GM21526 (cell line): ENCODE data around the gene ALPK3.

ENCODE experiments used
- ATAC-seq: cut with Tn5 transposase; IDR thresholded peaks from one replicate; pipeline ENCODE4 v1.9.1; 2021; ENCODE audit warnings: moderate library complexity; ENCODE audit not compliant: unreplicated experiment, low FRiP score

ALPK3 gene

DNA sequence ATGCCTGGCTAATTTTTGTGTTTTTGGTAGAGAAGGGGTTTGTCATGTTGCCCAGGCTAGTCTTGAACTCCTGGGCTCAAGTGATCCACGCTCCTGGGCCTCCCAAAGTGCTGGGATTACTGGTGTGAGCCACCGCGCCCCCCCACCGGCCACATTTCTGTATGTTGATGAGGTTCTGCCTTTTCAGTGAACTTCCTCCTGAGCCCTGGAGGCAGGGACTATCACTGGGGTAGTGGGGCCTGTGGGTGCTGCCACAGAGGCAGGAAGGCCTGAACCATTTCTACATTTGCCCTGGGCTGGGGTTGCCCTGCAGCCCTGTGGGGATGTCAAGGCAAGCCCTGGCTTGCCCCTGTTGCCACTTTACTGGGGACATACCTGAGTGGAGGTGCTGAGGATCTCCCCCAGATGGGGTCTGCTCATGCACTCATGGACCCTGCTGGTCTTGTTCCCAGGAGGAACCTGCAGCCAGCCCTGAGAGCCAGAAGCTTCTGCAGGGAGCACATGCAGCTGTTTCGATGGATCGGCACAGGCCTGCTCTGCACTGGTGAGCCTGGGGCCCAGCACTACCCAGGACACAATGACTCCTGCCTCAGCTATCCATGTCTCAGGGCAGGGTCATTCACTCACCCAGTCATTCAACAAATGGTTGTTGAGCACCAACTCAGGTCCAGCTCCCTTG is 73.0 kb downstream of the ALPK3 start:
- ATAC-seq = no peak

DNA sequence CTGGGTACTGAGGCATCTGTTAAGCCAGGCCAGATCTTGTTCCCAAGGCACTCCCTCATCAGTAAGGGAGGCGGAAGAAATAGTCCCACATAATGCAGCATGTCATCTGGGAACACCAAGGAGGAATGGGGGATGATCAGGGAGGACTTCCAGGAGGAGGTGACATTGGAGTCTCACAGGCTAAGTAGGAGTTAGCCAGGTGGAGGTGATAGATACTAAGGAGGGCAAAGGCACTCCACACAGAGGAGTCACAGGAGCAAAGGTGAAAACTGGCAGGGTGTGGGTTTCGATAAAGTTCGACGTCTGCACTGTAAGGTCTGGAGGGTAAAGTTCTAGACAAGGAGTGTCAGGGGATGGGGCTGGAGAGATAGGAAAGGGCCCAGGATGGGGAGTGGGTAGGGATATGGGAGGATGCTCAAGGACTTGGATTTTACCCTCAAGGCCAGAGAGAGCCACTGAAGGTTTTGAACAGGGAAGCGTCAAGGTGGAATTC is 73.6 kb downstream of the ALPK3 start:
- no peak for ATAC-seq

DNA sequence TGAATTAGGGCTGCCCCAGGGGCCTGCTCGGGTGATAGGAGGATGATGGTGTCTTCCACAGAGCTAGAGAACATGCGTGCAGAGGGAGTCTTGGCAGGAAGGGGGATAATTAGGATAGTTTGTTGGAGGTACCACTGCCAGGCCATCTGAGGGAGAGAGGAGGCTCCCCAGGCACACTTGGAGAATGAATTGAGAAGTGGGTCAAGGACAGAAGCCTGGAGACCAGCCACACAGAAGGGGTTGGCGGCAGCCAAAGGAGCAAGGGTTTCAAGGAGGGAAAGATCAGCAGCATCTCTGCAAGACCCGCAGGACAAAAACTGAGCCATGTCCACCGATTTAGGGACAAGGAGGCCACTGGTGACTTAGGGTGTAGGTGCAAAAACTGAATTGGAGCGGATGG is 74.2 kb downstream of the ALPK3 start:
- no peak for ATAC-seq

DNA sequence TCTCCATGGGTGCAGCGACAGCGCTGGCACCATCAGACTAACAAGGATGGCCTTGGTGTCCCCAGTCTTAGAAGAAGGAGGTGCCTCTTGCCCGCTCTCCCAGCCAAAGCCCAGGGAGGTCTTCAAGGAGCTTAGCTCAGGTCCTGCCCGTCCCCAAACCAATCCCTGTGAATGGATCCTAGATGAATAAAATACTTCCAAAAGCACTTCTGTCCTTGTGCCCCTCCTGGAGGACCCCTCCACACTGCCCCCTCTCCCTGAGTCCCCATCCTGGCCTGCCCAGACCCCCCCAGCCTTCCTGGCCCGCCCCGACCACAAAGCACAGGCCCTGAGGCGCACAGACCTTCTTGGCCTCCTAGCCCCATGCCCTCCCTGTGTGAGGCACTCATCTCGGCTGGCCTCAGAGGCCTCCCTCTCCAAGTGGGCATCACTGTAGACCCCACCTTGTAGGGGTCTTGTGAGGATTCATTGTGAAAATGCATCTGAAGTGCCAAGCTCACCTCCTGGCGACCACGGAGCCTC is 75.7 kb downstream of the ALPK3 start:
- no peak for ATAC-seq

DNA sequence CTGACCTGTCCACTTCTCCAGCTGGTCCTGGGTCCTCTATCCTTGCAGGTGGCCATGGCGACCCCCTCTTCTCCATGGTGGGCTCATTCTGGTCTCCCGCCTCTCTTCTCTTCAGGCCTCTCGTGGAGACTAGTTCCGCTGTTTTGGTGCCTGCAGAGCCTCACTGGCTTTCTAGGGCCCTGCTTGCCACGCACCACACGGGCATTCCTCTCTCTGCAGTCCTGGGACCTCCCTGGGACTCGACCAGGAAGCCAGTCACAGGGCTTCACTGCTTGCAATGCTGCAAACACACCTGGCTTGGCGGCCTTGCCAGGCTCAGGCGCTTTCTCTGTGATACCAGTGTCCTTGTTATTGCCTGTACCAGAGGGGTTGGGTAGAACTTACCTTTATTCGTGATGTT is 76.5 kb downstream of the ALPK3 start:
- no peak for ATAC-seq

DNA sequence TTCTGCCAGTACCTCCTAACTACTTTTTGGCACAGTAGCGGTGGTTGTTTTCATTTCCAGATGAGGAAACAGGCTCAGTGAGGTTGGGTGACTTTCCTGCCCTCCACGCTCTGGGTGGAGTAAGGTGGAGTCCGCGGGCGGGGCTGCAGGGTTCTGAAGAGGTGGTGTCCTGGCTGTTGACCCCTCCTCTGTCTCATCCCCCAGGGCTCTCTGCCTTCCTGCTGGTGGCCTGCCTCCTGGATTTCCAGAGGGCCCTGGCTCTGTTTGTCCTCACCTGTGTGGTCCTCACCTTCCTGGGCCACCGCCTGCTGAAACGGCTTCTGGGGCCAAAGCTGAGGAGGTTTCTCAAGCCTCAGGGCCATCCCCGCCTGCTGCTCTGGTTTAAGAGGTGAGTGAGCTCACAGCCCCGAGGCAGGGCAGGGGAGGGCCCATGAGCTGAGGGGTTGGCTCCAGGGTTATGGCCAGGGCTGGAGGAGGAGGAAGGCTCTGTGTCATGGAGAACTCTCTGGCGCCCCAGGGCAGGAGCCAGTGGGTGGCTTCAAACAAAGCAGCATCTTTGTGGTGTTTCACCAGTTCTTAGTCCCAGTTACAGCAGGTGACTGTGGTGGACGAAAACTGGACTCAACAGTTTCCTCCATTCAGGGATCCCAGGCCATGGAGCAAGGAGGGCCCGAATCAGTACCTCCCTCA is 77.7 kb downstream of the ALPK3 start:
- no peak for ATAC-seq

DNA sequence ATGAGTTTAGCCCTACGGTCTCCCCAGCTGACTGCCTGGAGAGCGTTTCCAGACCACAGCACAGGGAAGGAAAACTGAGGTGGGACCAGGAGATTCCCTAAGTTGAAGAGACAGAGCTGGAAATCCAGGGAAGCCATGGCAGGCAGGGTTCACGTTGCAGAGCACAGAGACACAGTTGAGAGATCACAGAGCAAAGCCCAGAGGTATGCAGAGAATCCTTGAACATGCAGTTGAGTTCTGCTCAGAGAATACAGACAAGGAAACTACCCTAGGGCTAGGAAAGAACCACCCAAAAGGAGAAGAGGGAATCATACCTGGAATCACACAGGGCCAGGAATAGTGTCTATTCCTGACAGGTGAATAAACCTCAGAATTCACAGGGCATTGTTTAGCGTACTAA is 81.6 kb downstream of the ALPK3 start:
- ATAC-seq = no peak

DNA sequence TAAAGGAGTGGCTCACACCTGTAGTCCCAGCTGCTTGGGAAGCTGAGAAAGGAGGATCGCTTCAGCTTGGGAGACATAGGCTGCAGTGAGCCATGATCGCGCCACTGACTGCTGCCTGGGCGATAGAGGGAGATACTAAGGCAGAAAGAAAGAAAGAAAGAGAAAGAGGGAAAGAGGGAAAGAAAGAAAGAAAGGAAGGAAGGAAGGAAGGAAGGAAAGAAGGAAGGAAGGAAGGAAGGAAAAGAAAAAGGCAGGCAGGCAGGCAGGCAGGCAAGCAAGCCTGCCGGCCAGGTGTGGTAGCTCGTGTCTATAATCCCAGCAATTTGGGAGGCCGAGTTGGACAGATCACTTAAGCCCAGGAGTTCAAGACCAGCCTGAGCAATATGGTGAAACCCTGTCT is 82.6 kb downstream of the ALPK3 start:
- no peak for ATAC-seq

DNA sequence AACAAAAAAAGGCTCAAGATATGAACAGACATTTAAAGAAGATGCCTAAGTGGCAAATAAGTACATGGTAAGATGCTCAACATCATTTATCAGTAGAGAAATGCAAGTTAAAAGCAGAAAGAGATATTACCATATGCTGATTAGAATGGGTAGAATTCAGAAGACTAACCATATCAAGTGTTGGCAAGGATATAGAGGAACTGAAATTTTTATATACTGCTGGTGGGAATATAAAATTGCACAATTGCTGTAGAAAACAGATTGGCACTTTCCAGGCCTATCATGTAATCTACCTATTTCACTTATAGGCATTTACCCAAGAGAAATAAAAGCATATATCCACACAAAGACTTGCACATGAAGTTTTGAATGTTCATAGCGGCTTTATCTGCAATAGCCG is 84.4 kb downstream of the ALPK3 start:
- no peak for ATAC-seq

DNA sequence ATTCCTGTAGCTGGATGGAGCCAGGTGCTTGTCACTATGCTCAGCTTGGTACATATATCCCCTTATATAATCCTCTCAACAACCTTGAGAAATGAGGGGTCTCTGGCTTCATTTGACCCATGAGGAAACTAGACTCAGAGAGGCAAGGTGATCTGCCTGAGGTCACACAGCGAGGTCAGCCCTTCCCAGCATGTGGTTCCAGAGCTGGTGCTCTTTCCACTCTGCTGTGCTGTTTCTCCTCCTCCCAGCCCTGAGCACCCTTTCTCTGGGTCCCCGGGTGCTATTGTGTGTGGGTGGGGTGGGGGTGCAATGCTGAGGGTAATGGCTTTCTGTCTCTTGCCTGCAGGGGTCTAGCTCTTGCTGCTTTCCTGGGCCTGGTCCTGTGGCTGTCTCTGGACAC is 86.6 kb downstream of the ALPK3 start:
- no peak for ATAC-seq

DNA sequence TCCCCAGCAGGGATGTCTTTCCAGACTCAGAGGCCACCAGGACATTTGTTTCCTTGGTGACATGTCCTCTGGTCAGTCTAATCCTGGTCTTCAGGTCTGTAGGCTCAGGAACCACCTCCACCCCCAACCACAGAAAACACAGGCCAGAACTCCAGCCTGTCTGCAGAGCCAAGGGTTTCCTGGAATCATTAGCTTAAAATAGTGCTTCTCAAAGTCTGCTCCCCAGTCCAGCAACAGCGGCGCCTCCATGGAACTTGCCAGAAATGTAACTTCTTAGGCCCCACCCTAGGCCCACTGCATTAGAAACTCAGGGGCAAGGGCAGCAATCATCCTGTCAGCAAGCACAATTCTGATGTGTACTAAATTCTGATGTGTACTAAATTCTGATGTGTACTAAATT is 87.3 kb downstream of the ALPK3 start:
- ATAC-seq = no peak

DNA sequence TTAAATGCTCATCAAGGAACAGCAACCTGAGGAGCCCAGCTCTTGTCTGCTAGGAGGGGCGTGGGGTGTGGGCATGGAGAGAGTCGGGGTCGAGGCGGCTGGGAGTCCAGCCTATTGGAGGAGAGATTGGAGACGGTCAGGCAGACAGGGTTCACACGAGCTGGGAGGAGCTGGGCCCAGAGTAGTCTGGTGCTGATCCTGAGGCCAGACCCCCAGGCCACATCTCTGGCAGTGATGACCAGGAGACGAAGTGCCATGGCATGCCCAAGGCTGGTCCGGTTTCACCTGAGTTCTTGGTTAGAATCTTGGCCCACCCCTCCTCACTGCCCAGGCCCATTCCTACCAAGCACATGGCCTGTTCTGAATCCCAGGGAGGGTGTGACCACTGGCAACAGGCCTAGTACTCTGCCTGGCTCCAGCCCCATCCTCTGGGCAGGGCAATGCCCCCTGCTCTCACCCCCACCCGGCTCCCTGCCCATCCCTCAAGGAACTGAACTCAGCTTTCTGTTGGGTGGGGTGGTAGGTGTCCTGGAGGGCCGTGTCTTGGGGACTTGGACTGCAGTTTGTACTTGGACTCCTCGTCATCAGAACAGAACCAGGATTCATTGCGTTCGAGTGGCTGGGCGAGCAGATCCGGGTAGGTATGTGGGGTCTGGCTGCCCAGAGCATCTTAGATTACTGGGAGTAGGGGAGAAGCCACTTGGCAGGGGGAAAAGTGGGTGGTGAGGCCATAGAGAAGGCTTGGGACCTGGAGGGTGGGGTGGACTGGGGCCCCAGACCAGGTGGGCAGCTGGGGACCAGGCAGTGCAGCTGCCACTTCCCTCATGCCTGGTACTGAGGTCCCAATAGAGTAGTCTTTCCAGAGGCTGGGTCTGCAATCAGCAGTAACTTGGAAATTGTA is 88.1 kb downstream of the ALPK3 start:
- no peak for ATAC-seq

DNA sequence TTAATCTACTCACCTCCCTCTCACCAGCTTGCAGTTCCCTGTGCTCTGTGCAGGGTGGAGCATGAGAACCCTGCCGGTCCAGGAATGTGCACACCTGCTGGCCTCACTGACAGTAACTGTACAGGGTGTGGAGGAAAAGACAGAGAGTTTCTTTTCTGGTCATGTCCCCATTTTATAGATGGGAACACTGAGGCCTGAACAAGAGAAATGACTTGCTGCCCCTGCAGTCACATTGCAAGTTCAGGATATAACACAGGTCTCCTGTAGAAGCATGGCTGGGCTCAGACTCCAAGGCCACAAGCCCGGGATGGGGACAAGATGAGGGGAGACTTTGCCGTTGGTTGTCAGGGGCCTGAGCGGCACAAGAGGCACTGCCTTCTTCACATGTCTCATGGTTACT is 90.6 kb downstream of the ALPK3 start:
- ATAC-seq = no peak

DNA sequence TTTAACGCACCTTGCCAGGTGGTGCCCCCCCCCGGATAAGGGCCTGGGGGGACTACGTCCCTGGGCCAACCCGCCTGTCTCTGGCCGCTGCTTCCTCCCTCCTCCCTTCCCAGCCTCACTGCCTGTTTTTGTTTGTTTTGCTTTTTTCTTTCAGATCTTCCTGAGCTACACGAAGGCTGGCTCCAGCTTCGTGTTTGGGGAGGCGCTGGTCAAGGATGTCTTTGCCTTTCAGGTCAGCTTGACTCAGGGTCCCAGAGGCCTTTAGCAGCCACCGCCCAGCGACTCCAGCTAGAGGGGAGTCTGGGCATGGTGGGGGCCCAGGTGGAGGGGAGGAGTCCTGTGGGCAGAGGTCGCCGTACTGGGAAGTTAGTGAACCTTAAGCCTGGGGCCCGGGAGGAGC is 91.4 kb downstream of the ALPK3 start:
- no peak for ATAC-seq

DNA sequence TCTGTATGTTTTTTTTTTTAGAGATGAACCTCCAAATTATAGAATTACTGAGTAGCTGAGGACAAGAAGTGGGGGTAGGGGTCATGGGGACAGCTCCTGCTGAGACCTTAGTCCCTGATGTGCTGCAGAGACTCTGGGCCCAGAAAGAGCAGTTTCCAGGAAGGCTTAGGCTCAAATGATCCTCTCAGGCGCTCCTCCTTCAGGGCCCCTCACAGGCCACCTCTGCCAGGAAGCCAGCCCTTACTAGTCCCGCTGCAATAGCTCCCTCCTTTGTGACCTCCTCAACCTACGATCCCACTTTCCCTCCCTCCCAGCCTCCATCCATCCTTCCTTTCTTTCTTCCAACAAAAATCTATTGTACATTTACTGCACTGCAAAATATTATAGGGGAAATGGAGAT is 91.9 kb downstream of the ALPK3 start:
- ATAC-seq = no peak

DNA sequence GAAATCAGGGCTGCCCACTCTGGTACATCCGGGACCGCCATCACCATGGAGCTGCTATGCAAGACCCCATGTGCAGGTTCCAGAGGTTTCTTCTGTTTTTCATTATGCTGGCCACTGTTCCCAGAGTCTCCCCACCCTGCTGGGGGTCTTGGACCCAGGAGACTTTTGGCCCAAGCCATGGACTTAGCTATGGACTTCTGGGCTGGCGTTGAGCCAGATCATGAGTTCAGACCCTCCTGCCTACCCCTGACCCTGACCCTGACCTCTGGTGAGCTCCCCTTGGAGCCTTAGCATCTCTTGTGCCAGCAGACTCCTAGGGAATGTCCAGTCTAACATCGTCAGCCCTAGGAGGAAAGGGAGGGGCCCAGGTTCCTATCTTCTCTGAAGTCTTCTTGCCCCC is 92.6 kb downstream of the ALPK3 start:
- ATAC-seq = no peak

DNA sequence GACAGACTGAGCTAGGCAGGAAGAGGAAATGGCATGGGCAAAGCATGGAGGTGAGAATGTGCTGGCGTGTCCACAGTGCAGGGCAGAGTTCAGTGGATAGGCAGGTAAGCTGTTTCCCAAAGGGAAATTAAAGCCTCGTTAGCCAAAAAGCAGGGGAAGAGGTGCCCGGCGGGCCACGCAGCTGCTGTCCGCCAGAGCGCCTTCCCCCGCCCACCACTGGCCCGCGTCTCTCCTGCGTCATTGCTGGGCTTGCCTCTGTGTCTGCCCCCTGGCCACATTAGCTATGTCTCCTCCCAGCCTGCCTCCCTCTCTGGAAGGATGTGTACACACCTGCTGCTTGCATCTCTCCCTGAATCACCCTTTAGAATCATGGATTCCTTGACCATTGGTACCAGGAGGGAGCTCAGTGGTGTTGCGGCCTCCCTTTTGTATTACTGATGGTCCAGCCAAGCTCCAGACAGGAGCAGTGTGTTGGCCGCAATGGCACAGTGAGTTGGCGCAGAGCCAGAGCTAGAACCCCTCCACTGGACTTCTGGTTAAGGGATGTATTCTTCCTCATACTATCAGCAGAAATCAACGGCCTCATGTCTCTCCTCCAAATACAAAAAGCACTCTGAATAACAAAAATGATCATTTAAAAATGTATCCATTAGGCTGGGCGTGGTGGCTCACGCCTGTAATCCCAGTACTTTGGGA is 93.9 kb downstream of the ALPK3 start:
- ATAC-seq = no peak

DNA sequence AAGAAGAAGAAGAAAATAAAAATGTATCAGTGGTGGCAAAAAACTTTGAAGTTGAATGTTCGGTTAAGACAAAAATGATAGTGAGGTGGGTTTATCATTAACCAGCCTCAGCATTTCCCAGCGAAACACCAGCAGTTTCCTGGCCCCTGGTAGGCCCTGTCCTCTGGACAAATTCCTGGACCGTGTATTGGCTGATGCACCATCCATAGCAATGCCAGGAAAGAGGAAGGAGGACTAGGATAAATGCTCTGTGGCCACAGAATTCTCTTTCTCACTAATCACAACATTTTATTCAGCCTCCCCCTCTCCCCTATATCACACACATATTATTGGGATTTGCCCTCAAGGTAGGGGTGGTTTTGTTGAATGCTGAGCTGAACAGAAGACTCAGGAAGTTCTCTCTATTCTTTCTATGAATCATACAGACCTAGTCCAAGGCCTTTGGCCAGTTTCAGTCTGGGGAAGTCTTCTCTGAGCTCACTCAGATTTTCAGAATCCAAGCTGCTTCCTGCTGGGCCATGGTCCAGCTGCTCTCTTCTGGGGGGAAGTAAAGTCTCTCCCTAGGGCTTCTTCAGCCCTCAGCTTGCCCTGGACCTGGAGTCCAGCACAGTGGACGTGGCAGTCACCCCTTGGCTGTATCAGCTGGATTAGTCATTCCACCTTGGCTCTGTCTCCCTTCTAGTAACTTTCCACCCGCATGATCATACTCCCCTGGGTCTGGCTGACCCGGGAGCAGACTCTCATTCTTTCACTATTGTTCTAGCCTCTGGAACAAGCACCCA is 94.9 kb downstream of the ALPK3 start:
- no peak for ATAC-seq

DNA sequence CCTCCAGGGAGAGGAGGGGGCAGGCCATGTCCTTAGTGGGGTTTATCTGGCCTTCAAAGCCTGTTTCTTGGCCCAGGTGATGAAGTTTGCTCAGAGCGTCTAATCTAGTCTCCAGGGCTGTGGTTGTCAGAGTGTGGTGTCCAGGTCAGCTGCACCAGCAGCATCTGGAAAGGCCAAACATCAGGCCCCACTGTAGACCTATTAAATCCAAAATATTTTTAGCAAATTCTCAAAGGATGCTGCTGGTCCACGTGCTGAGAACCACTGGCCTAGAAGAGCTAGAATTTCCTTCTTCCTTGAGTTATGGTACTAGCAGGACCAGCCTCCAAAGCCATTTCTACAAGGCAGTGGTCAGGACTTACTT is 96.2 kb downstream of the ALPK3 start:
- ATAC-seq = no peak

DNA sequence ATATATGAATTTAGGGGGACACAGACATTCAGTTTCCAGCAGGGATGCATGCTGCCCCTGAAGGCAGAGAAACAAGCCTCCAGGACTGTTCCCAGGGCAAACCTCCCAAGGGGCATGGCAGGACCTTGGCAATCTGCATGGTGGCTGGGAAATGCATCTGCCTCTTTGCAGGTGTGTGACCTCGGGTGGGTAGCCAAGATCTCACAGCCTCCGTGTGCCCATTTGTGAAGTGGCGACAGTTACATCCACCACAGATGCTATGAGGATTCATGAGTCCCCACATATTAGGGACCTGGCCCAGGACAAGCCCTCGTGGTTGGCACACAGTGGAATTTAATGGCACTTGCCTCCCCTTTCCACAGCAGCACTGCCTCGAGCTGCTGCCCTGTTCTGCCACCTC is 97.2 kb downstream of the ALPK3 start:
- no peak for ATAC-seq
